GM18858 (cell line): ENCODE data around the gene SNTG2.
"Not testable (repeated sequence)": the region's sequence is repeated elsewhere in the genome, so short reads cannot be mapped to it uniquely, and the experiment has no call there.

Experiments
- ATAC-seq: cut with Tn5 transposase; IDR thresholded peaks from one replicate; pipeline ENCODE4 v1.9.1; 2021; ENCODE audit not compliant: unreplicated experiment

Gene SNTG2

DNA sequence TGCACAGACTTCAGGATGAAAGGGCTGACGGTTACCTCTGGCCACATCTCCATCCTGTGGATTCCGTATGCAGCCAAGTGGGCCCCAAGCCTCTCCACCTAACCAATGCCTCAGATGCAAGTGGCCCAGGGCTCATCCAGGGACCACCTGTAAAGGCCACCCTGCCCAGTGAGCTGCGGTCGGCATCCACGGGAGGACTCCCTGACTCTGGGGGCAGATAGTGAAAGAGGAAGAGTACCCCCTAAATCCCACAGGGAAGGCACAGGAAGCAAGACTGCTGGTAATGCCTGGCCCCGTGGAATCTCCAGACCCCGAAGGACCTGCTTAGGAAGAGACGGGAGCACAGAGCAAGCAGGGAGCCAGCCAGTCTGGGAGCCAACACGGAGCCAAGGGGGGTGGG, 451.4 kb downstream of the SNTG2 start:
- ATAC-seq = no peak

DNA sequence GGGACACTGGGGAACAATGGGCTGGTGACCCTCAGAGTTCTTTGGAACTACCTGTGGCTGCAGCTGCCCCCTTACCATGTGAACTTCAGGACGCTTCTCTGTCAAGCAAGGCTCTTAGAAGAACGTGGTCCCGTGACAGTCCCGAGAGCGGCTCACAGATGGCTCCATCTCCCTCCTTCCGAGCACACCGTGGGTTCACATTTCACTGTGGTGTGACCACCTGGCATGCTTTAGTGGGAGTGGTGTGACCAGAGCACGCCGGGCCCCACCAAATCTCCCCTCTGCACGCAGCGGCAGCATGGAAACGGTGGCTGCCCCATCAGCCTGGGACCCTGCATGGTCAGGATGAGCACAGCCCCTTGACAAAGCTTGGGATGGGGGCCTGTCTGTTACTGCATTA, 452.9 kb downstream of the SNTG2 start:
- ATAC-seq = no peak

DNA sequence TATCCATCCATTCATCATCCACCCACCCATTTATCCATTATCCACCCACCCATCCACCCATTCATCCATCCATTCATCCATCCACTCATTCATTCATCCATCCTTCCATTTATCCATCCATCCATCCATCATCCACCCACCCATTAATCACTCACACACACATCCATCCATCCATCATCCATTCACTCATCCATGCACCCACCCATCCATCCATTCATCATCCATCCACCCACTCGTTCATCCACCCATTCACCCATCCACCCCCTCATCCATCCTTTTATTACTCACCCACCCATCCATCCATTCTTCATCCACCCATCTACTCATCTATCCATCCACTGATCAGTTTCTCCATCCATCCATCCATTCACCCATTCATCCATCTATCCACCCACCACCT, 454.5 kb downstream of the SNTG2 start:
- no peak for ATAC-seq

DNA sequence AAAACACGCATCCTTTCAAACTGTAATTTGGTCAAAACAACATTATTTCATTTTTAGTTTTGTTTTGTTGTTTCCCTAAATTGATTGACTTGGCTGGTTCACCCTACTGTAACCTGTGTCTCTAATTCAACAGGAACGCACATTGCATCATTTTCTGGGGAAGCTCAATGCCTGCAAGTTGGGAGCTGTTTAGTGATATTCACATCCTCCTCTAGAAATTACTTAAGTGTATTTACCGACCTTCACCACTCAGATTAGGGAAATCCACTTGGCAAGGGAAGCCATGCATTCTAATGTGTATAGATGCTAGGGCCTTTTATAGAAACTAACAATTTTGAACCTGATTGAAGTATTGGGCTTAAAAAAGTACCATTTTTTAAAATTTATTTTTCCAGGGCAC, 455.3 kb downstream of the SNTG2 start:
- no peak for ATAC-seq

DNA sequence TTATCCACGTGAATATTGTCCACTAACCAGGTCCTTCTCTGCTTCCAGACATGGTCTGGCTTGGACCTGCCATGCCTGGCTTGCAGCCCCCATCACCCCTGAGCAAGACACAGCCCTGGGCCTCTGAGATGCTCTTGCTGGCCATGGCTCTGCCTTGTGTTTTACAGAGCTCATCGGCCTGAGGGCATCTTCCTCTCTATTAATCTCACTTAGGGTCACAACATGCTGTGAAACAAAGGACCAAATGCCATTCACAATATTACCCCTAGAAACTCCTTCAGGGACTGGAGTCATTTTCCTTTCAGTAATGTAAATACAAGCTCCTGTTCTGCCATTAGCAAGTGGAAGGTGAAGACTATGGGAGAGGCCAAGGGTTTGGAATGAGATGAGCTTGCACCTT, 455.8 kb downstream of the SNTG2 start:
- ATAC-seq = no peak

DNA sequence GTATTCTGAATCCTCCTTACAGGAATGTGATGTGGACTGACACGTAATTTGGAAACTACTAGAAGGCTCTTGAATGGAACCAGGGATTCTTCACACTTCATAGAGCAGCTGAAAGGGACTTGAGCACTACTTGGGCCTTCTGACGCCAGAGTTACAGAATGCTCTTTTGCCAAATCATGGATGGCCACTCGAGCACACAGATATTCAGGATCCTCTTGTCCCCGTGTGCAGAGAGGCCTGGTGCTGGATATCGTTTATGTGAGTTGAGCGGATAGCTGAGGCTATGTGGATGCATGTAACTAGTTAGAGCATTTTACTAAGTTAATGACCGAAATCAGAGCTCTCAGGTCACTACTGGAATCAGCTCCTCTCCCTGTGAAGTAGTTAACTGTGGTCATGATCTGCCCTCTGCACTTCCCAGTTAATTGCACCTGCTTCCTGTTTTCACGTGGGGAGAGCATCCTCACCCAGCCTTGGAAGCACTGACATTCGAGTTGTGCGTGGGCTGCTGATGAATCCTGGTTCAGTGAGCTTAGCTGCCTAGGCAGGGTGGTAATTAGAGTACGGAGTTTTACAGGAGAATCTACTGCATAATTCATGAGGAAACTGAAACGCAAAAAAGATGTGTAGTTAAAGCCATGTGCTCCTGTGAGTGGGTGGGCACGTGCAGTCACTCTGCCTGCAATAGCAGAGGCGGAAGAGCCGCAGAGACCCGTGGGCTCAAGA, 457.5 kb downstream of the SNTG2 start:
- no peak for ATAC-seq

DNA sequence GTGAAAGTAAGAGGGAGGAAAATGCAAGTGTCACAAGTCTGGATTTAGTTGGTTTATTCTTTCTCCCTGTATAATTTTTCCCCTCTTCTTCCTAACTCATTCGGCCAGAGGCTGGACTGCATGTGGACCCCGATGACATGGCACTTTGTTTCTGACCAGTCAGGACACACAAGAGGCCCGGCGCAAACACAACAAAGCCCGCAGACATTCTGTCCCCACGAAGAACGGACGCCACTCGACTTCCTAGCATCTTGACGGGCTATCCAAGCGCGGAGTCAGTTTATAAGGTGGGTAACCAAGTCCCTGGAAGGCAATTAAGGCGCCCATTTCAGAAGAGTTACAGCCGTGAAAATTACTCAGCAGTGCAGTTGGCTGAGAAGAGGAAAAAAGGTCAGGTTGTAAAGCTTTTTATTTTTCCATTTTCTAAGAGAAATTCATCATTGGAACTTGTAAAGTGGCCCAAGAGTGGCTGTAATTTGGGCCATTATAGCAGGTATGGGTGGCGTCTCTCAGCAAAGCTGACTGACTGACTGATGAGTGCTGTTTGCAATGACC, 462.6 kb downstream of the SNTG2 start, which contains the start of gene TPO:
Gene TPO, plus strand, starts transcription at position 308 of the 555 bp plus-strand sequence. CDS start 946 bp downstream, outside the sequence.
- ATAC-seq = no peak

DNA sequence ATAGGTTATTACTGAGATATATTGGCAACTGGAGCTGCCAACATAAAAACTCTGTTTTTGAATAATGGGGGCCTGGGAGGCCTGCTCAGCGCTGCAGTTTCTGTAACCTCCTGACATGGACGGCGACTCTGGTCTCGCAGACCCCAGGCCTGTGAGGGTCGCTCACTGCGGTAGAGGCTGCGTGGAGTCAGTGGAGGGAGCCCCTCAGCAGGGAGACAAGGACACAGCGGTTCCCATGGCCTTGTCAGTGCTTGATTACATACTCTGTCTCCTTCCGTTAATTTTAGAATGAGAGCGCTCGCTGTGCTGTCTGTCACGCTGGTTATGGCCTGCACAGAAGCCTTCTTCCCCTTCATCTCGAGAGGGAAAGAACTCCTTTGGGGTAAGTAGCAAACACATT, 463.5 kb downstream of the SNTG2 start:
- no peak for ATAC-seq

DNA sequence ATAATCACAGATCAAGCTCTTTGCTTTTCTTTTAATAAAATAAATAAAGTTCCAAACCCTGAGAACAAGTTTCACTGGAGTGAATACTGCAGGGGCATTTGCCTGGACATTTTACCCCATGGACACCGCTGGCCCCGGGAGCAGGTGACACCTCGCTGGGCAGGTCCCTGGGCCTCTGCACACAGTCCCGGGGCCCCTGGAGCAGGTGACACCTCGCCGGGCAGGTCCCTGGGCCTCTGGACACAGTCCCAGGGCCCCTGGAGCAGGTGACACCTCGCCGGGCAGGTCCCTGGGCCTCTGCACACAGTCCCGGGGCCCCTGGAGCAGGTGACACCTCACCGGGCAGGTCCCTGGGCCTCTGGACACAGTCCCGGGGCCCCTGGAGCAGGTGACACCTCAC, 464.3 kb downstream of the SNTG2 start:
- not testable (repeated sequence) for ATAC-seq

DNA sequence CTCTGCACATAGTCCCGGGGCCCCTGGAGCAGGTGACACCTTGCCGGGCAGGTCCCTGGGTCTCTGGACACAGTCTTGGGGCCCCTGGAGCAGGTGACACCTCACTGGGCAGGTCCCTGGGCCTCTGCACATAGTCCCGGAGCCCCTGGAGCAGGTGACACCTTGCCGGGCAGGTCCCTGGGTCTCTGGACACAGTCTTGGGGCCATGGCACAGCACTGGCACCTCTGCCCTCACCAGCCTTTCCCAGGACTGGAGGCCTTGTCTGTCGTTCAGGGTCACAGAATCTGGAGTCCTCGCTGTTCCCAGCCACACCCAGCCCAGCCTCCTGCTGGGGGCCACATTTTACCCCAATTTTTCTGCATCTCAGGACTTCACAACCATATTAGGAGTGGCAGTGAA, 464.9 kb downstream of the SNTG2 start:
- ATAC-seq = no peak
